Hematopoietic multipotent progenitor cell treated with erythropoietin and hydrocortisone succinate and interleukin-3 and kit ligand, for 15 days (in vitro differentiated cells): ENCODE data around the gene CPHXL2.

Experiments
- DNase-seq: peaks from one replicate; pipeline ENCODE4 v3.0.0-alpha.2; 2015; ENCODE audit warnings: low spot score

The CPHXL2 gene

GRCh38 chr16:75640598-75640997, 36.2 kb downstream of the CPHXL2 start:
- no peak for DNase-seq

- DNase-seq = no peak
Measured at GRCh38 chr16:75635036-75635435, 41.8 kb downstream of the CPHXL2 start.

GRCh38 chr16:75632857-75633256, 44.0 kb downstream of the CPHXL2 start:
- DNase-seq = no peak

- no peak for DNase-seq
Measured at GRCh38 chr16:75630052-75630451, 46.8 kb downstream of the CPHXL2 start.

GRCh38 chr16:75629132-75629531, 47.7 kb downstream of the CPHXL2 start:
- DNase-seq = no peak

GRCh38 chr16:75628351-75628750, 48.5 kb downstream of the CPHXL2 start:
- no peak for DNase-seq

- no peak for DNase-seq
Measured at GRCh38 chr16:75627851-75628250, 49.0 kb downstream of the CPHXL2 start.

GRCh38 chr16:75626806-75627205, 50.0 kb downstream of the CPHXL2 start:
- DNase-seq = no peak

GRCh38 chr16:75624921-75625334, 51.9 kb downstream of the CPHXL2 start:
- no peak for DNase-seq

- DNase-seq = peak; percentile 97
Measured at GRCh38 chr16:75622761-75623605, 53.8 kb downstream of the CPHXL2 start, which contains the start of gene ADAT1. TSS of gene ADAT1 (minus strand) at chr16:75623281. CDS start at chr16:75620799, 2,482 bp downstream.

GRCh38 chr16:75621170-75621477, 55.7 kb downstream of the CPHXL2 start:
- DNase-seq = peak; percentile 87

- DNase-seq = peak; percentile 70
Measured at GRCh38 chr16:75620326-75621169, 56.3 kb downstream of the CPHXL2 start.

- DNase-seq = no peak
Measured at GRCh38 chr16:75618780-75619179, 58.0 kb downstream of the CPHXL2 start.

- DNase-seq = no peak
Measured at GRCh38 chr16:75617121-75617520, 59.7 kb downstream of the CPHXL2 start.

GRCh38 chr16:75616521-75617010, 60.2 kb downstream of the CPHXL2 start:
- DNase-seq = no peak

- DNase-seq = no peak
Measured at GRCh38 chr16:75615619-75616018, 61.2 kb downstream of the CPHXL2 start.

GRCh38 chr16:75614066-75614897, 62.5 kb downstream of the CPHXL2 start:
- no peak for DNase-seq
